Right forelimb (tissue), 1 donor: ENCODE data around the gene SKOR1.
A peak's percentile ranks its signal among the peaks of the same experiment; 100 is the strongest.

Source experiments
- DNase-seq: peaks from one replicate; pipeline ENCODE4 v3.0.0-alpha.2; 2018

The SKOR1 gene

DNA sequence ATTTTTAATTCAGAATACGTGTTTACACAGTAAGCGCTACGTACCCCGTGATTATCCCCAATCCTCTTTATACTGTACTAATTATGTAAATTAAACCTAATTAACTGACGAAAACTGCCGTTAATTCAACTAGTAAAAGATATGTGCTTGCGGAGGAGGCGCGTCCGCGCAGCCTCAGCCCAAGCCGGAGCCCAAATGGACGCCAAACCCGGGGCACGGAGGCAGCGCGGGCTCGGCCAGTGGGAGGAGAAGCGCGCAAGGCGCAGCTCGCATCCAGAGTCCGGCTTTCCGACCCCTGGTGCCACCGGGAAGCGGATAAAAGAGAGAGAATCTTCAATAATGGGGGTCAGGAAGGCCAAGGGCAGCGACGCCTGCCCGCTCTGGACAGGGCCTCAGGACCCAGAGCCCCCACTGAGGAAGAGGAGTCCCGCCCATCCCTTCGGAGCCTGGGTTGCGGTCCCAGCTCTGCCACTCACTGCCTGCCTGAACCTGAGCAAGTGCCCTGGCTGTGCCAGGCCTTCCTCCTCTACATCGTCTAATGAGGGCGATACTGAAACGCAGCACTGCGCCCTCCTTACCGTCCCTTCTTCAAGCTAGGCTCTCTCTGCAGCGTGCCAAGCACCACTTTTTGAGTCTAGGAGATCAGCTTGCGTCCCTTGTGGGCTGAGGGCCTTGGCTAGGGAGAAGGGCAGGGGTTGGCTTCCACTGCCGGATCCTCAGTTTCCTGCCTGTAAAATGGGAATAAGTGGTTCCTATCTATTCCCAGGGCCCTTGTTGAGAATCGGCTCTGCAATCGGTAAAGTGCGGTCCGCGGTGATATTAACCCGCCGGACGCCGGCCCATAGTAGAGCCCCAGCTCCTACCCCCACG lies 5.0 kb upstream of the SKOR1 start:
- no peak for DNase-seq

DNA sequence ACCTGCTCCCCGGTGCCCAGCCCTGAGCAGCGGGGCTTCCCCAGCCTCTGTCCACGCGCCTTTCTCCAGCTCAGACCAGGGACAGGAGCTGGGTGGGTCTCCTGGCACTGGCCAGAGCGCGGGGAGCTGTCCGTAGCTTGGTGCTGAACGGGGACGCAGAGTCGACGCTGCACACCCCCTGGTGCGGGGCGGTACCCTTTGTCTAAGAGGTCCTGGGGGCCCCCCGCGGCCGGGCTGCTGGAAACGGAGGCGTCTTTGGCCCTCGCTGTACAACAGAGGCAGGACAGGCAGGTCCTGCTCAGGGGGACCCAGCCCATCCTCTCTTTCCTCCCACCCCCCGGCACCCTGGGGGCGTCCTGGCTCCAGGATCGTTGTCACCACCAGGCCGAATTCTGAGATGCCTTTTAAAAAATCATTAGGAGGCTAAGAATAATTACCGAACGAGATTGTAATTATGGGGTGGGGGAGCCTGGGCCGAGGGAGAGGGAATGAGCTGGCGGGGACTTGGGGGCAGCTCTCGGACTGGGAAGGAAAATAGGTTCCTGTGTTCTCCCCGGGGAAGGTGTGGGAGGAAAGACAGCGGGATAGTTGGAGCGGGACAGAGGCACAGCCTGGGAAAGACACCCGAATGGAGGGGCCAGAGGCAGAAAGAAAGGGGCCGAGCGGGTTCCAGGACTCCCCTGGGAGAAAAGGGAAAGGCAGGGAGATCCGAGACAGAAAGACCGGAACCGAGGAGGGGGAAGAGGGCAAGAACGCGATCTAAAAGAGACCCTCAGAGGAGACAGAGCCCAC lies 4.1 kb upstream of the SKOR1 start:
- peak; percentile 89 for DNase-seq

DNA sequence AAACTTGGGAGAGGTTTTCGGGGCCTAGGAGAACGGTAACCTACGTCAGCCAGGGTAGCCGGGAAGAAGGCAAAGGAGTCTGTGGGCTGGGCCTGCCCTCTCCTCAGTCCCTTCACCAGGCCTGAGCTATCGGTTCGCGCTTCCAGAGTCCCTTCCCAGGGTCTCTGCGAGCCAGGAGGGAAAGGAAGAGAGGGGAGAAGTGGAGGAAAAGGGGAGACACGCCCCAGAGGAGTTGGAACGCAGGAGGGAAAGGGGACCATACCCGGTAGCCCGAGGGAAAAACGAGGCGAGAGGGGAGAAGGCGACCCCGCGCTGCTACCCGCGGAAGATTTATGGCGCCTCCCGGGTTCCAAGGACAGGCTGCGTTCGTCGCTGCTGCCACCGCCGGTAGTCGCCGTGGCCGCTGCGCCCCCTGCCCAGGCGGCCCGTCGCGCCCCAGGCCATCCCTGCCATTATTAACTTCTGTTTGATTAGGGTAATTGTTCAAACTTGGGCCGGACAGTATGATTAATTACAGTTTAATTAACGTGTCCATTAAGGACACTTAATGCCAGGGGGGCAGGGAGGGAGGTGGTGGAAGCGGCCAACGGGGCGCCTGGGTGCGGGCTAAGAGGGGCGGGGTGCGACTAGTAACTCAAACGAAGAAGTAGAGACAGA lies 3.4 kb upstream of the SKOR1 start:
- DNase-seq: no peak

DNA sequence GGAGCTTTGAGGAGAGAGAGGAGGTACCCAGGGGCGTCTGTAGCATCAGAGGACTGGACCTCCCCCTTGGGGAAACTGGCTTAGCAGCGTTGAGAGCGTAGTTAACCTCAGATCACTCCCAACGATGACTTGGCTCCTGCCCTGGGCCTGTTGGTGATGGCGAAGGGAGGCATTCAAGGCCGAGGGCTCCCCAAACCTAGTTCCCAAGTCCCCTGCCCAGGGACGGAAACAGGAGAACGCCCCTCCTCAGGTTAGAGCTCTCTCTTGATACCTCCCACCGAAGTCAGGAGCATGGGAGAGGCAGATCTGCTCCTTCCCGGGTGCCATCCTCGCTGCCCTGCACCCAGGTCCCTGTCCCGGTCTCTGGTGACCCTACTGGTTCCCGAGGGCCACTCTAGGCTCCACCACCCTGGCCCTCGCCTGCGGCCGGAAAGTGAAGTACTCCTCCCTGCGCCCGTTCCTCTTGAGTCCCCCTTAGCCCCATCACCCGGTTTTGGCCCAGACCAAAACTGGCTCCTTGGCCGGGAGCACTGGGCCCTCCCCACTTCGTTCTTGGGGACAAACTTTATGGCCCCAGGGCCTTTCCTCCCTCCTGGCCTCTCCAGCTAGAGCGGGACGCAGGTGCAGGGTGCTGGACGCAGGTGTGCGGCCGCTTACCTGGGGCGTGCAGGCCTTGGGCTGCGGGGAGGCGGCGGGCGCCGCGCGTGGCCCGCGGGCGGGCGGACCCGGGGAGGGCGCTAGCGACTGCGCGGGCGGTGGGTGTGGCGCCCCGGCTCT lies 2.6 kb upstream of the SKOR1 start:
- DNase-seq: no peak

DNA sequence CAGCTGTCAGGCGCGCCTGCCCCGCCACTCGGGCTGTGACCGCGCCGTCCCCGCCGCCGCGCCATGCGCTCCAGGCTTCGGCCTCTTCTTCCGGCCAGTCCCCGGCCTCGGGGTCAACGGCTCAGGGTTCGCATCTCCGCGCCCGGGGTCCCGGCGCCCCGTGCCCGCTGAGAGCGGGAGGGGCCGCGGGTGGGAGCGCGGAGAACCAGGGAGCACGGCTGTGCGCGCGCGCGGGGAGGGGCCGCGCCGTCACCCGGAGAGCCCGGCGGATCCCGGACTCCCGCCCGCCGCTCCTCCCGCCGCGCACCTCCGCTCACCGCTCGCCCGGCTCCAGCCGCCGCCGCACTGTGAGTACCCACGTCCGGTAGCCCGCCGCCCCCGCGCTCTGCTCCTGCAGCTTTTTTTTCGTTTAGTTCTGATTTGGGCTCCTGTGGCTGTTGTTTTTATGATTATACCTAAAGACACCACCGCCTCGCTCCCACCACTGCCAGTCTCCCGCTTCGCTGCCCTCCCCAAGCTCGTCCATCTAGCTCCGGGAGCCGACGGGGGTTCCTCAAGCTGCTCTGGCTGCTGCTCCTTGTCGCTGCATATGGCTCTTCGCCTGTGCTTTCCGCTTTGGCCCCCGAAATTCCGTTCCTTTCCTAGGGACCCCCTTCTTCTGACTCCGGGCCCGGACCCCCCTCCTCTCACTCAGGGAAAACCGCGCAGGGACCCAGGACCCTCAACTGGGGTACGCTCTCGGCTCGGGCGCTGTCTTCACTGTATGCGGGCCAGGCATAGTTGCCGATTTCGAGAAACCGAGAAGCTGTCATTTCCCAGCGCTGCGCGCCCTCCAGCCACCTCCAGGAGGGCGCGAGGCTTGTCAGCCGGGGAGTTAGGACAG lies 1.8 kb upstream of the SKOR1 start:
- DNase-seq: no peak

- DNase-seq: no peak
Observed at GRCh38 chr15:67824197-67824968, 926 bp upstream of the SKOR1 start.

DNA sequence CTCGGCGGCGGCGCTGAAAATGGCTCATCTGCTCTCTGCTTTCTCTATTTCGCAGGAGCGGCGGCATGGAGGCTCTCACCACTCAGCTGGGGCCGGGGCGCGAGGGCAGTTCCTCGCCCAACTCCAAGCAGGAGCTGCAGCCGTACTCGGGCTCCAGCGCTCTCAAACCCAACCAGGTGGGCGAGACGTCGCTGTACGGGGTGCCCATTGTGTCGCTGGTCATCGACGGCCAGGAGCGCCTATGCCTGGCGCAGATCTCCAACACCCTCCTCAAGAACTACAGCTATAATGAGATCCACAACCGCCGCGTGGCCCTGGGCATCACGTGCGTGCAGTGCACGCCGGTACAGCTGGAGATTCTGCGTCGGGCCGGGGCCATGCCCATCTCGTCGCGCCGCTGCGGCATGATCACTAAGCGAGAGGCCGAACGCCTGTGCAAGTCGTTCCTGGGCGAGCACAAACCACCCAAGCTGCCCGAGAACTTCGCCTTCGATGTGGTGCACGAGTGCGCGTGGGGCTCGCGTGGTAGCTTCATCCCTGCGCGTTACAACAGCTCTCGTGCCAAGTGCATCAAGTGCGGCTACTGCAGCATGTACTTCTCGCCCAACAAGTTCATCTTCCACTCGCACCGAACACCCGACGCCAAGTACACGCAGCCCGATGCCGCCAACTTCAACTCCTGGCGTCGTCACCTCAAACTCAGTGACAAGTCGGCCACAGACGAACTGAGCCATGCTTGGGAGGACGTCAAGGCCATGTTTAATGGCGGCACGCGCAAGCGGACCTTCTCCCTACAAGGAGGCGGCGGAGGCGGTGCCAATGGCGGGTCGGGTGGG lies 790 bp downstream of the SKOR1 start:
- DNase-seq: no peak

DNA sequence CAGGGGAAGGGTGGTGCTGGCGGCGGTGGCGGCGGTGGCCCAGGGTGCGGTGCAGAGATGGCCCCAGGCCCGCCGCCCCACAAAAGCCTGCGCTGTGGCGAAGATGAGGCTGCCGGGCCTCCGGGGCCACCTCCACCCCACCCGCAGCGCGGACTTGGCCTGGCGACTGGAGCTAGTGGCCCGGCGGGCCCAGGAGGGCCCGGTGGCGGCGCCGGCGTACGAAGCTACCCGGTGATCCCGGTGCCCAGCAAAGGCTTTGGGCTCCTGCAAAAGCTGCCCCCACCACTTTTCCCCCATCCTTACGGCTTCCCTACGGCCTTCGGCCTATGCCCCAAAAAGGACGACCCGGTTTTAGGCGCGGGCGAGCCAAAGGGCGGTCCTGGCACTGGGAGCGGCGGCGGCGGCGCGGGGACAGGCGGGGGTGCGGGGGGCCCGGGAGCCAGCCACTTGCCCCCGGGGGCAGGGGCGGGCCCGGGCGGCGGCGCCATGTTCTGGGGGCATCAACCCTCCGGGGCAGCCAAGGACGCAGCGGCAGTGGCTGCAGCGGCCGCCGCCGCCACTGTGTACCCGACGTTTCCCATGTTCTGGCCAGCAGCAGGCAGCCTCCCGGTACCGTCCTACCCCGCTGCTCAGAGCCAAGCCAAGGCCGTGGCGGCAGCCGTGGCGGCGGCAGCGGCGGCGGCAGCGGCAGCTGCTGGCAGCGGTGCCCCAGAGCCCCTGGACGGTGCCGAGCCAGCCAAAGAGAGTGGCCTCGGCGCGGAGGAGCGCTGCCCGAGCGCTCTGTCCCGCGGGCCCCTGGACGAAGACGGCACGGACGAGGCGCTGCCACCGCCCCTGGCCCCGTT lies 1.6 kb downstream of the SKOR1 start:
- no peak for DNase-seq

GRCh38 chr15:67827562-67828277 lies 2.4 kb downstream of the SKOR1 start:
- no peak for DNase-seq

GRCh38 chr15:67828278-67828968 lies 3.1 kb downstream of the SKOR1 start:
- DNase-seq: no peak

DNA sequence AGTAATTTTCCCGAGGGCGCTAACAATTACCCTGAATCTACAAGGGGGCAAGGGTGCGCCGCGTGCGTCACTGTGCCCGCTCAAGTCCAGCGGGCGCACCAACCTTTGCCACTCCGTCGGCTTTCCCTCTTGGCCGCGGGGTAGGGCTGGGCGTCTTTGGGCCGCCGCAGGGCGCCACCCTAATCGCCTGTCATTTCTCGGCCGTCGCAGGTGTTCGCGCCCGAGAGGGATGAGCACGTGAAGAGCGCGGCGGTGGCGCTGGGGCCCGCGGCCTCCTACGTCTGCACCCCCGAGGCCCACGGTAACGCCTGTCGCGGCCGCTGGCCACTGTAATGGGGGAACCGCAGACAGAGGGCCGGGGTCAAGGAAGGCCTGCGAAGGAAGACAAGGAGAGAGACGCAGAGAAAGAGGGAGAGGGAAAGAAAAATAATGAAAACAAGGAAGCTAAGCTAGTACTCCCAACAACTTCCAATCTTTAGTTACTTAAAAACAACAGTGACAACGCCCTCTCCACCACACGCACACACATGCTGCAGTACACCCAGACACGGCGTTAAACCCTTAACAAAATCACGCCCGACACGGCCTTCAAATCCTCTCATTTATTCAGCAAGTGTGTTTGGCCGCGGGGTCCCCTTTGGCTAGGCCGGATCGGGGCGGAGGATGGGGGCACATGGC lies 3.8 kb downstream of the SKOR1 start:
- DNase-seq: no peak

GRCh38 chr15:67829647-67830504 lies 4.6 kb downstream of the SKOR1 start:
- no peak for DNase-seq

- no peak for DNase-seq
Observed at GRCh38 chr15:67831363-67831762, 6.1 kb downstream of the SKOR1 start.

DNA sequence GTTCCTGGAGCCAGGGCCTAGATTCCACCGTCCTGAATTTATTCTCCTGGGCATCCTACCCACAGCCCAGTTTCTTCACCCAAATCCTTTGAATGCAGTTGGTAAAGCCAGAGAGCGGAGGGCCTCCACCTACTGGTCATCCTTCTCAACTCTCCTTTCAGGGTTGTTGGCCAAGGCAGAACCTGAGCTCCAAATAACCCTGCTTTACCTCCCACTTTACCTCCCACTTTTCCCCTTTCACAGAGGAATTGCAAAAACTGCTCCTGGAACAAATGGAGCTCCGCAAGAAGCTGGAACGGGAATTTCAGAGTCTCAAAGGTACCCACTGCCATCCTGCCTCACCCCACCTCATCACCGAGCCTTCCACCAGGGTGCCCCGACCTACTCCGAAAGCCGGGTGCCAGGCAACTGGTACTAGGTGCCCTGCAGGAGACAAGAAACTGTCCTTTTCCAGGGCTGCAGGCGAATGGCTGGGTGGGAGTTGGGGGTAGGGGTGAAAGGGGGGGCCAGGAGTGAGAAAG lies 6.8 kb downstream of the SKOR1 start:
- no peak for DNase-seq

DNA sequence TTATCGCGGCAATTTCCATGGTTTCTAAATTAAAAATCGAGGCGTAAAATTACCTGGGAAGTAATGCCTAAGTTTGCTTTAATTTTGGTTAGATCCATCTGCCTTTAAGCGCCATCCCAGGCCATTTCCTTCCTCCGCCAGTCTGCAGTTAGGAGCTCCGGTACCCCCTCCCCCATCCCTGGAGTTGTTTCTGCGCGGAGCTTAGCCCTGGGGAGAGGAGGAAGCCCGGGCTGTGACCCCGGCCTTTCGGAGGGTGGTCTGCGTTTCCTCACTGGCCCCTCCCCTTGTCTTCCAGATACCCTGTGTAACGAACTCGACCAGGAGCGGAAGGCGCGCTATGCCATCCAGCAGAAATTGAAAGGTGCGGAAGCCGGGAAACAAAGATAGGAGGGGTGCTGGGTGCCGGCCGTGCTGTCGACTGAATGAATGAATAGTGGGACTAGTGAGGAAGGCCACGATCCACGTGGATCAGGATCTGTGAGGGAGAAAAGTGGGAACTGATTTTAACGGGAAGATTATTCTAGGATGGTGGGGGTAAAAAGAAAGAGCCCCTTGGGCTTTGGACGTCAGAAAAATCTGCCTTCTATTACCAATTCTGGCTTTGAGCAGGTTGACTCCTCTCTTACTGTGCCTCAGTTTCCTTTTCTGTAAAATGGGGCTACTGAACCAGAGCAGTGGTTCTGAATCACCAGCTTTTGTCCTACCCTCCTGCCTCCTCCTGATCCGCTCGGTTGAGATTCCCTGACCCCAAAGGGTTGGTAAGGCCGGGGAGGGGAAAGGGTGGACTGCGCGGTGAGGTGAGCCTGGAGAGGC lies 7.8 kb downstream of the SKOR1 start:
- DNase-seq: no peak
